NB4 (cell line): ENCODE measurements around the gene ZFAND3.

ENCODE experiments used
- DNase-seq: peaks from one replicate; pipeline ENCODE4 v3.0.0; 2010; ENCODE audit warnings: low read depth
- H3K4me3 ChIP-seq: one replicate; pipeline ENCODE4 v1.5.1; 2011; ENCODE audit warnings: mild to moderate bottlenecking, low read depth, low read length, moderate library complexity
- CTCF ChIP-seq: IDR thresholded peaks from one replicate; pipeline ENCODE4 v1.5.1; 2012; ENCODE audit warnings: low read depth, low read length
- MYC ChIP-seq: IDR thresholded peaks from 2 replicates; pipeline ENCODE4 v1.6.1; 2011; ENCODE audit warnings: low read depth, low read length
- POLR2A ChIP-seq: IDR thresholded peaks from 2 replicates; pipeline ENCODE4 v1.6.1; 2011; ENCODE audit warnings: mild to moderate bottlenecking; ENCODE audit not compliant: insufficient read length; ENCODE audit errors: extremely low read depth
- TF ChIP-seq, protein P1 (sequence below): IDR thresholded peaks from 2 replicates; pipeline ENCODE4 v1.6.1; 2011; ENCODE audit warnings: low read depth, low read length

Gene ZFAND3

DNA sequence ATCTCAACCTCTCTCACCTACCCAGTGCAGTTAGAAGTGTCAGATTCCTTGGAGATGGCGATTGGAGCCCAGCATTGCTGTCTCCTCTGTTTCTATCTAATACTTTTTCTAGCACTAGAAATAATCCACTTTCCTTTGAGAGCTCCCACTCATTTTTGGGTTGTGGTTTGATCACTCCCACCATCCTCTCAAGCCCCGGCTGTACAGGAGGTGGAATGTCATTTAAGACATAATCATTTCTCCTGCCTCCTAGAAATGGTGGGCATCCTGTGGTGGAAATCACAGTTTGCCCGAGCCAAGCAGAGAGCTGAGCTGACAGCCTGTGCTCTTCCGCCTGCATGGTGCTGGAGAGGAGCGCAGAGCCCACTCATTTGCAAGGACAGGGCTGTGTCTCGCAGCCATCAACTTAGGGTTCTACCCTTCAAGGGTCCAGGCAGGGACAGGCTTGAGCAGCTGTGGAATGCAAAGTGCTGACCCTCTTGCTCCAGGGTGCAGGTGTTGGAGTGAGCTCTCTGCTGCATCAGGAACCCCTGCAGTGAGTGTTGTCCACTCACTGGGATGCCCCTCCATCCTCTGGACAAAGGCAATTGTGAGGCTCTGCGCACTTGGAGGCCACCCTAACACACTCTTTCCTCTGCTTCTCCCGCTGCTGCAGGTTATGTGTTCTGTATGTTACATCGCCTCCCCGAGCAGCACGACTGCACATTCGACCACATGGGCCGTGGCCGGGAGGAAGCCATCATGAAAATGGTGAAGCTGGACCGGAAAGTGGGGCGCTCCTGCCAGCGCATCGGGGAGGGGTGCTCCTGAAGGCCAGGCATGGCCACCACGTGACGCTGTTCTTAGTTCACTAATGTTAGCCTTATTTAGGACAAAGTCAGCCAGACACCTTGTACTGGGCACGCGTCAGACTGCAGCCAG, 332.3 kb downstream of the ZFAND3 start:
- TF ChIP-seq POLR2A = no peak
- no peak for TF ChIP-seq MYC
- no peak for TF ChIP-seq CTCF
- TF ChIP-seq, protein P1, sequence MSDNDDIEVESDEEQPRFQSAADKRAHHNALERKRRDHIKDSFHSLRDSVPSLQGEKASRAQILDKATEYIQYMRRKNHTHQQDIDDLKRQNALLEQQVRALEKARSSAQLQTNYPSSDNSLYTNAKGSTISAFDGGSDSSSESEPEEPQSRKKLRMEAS = no peak
- H3K4me3 ChIP-seq = no peak overlapping the region
- no peak for DNase-seq

GRCh38 chr6:38152620-38153019, 333.1 kb downstream of the ZFAND3 start:
- TF ChIP-seq MYC (no peak), CTCF (no peak), POLR2A (no peak)
- TF ChIP-seq, protein P1 = no peak
- H3K4me3 ChIP-seq = no peak overlapping the region
- no peak for DNase-seq

DNA sequence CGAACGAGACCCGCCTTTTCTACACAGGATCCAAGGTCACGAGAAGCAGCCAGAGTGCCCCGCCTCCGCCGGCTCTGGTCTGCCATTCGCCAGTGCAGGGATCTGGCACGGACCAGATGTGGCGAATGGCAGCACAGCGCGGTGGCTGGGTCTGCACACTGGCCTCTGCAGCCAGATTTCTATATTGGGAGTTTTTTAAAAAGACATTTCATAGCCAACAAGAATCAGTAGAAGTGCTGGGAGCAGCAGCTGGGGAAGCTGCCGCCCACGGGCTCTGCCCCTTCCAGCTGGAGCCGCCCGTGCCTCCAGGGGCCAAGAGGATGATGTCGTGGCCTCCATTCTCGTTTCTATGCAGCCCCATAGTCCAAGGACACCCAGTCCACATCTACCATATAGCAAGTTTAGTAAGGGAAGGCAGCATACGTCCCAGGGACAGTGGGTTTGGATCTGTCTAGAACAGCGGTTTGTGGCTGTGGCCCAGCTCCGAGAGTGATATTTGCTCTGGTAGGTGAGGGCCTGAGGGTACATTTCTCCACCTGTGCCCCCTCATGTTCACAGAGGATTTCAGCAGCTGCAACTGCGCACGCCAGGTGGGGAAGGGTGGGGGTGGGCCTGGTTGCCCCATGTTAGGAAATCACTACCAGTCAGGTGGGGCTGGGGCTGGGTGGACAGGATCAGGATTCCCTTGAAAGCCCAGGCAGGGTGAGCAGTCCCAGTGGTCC, 333.7 kb downstream of the ZFAND3 start:
- H3K4me3 ChIP-seq = no peak overlapping the region
- DNase-seq = no peak
- TF ChIP-seq CTCF (no peak), MYC (no peak), POLR2A (no peak)
- TF ChIP-seq, protein P1 = no peak

- DNase-seq = no peak
- no peak overlapping the region for H3K4me3 ChIP-seq
- TF ChIP-seq MYC (no peak), CTCF (no peak), POLR2A (no peak)
- TF ChIP-seq, protein P1 = no peak
Measured at GRCh38 chr6:38153798-38154345, 334.3 kb downstream of the ZFAND3 start.

DNA sequence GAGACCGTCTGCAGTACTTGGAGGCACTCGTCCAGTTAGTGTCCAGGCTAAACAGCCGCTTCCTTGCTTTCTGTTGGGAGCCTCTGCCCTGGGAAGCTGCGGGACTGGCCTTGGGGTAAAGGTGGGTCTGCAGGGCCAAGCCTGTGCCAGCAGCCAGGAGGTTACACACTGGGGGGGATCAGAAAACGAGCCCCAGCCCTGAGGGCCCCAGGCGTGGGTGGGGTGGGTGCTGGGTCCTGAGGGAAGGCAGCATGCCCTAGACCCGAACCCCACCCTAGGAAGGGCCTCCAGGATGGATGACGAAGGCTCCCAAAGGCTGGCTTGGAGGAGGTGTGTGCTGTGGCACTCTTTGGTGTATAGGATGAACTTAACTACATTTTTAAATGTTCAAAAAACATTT, 335.2 kb downstream of the ZFAND3 start:
- no peak for DNase-seq
- no peak overlapping the region for H3K4me3 ChIP-seq
- TF ChIP-seq CTCF (no peak), MYC (no peak), POLR2A (no peak)
- TF ChIP-seq, protein P1 = no peak
